ENCODE results near the gene DNAAF2. TPM values are rescaled to one million over a fixed set of nuclear protein-coding genes. Genes with fewer than 3 reads are reported as not detected.
"Not testable (repeated sequence)": the region's sequence is repeated elsewhere in the genome, so short reads cannot be mapped to it uniquely, and the experiment has no call there.

Gene DNAAF2
- total and polyA plus RNA-seq, 4 donors = 4.4 to 12.3 (median 9.9) TPM

DNA sequence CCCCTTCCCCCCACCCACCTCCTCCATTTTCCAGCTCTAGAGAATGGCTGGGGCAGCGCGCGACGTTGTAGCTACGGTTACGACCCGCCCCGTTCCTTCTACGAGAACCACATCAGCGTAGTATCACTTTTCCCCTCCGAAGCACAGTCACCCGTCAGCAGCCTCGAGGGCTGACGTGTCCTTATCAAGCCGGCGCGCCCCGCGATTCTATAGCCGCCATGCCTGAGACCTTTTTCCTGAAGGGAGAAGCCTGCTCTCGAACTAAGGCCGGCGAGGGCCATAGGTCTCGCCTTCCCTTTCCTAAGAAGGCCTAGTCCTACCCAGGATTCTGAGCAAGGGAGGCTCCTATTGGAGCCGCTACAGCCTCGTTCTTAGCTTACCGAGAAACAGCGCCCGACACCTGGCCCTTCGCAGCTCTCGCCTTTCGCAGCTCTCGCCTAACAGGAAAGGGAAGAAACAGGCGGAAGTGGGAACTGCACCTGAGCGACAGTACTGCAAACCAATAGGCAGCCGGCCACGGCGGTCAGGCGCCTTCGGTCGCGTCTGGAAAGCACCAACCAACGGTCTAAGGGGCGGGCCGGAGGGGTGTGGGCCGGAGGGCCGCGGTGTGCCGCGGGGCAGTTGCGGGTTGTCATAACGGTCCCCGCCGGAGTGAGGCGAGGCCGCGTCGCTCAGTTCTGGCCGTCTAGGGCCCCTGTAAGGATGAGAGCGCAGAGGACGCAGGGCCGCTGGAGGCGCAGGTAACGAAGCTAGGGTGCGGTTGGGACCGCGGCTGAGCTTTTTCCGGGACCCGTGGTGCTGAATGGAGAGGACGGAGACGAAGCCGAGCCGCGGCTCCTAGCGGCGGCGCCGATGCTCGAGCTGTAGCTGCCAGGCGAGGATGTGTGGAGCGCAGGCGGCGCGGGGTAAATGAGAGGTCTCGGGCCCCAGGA lies 14.6 kb downstream of the DNAAF2 start, which contains the start of the genes MGAT2 and RPL36AL:
Gene MGAT2, plus strand, starts transcription at position 618 of the 932 bp plus-strand sequence. CDS start 470 bp downstream, outside the sequence.
Gene RPL36AL, minus strand, starts transcription at position 445 of the 932 bp plus-strand sequence. CDS start 1,522 bp downstream, outside the sequence.
- Histone ChIP-seq H3K9me3 (ENCODE audit: control insufficient read depth in 4 of 4, insufficient read depth in 3 of 4, low read length in 3 of 4) (no peaks in the 10 kb centered on the region), H3K4me1 (ENCODE audit: control insufficient read depth in 5 of 5, insufficient read depth in 5 of 5, low read length in 5 of 5) (peaks cover 4 to 33% (median 11%) of the 10 kb centered on the region in 5 donors), H3K36me3 (ENCODE audit: control insufficient read depth in 4 of 4, insufficient read depth in 4 of 4, low read length in 4 of 4) (peaks cover 4 to 18% (median 11%) of the 10 kb centered on the region in 4 donors), H3K9ac (ENCODE audit: insufficient read depth in 1 of 2, low read length in 2 of 2) (peak within 1 kb of the TSS; percentile 75 to 95), H3K4me3 (peak within 1 kb of the TSS; percentile 94), H3K27ac (ENCODE audit: low read depth in 1 of 2, low read length in 1 of 2) (peak within 1 kb of the TSS; percentile 96 to 97), H3K27me3 (ENCODE audit: control insufficient read depth in 3 of 3, insufficient read depth in 3 of 3, low read length in 2 of 3) (no peaks in the 10 kb centered on the region)
- 0 to 1% methylated on average over 80 to 85 of the region's 85 CpGs for WGBS, 2 donors
- TF ChIP-seq, protein P1, sequence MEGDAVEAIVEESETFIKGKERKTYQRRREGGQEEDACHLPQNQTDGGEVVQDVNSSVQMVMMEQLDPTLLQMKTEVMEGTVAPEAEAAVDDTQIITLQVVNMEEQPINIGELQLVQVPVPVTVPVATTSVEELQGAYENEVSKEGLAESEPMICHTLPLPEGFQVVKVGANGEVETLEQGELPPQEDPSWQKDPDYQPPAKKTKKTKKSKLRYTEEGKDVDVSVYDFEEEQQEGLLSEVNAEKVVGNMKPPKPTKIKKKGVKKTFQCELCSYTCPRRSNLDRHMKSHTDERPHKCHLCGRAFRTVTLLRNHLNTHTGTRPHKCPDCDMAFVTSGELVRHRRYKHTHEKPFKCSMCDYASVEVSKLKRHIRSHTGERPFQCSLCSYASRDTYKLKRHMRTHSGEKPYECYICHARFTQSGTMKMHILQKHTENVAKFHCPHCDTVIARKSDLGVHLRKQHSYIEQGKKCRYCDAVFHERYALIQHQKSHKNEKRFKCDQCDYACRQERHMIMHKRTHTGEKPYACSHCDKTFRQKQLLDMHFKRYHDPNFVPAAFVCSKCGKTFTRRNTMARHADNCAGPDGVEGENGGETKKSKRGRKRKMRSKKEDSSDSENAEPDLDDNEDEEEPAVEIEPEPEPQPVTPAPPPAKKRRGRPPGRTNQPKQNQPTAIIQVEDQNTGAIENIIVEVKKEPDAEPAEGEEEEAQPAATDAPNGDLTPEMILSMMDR (IDR thresholded peaks at IDR 0.05; ENCODE audit: control extremely low read depth, extremely low read depth) = no peak
- DNase-seq (peak; percentile 99), ATAC-seq (ENCODE audit: insufficient read depth, low FRiP score) (peak; percentile 98)

DNA sequence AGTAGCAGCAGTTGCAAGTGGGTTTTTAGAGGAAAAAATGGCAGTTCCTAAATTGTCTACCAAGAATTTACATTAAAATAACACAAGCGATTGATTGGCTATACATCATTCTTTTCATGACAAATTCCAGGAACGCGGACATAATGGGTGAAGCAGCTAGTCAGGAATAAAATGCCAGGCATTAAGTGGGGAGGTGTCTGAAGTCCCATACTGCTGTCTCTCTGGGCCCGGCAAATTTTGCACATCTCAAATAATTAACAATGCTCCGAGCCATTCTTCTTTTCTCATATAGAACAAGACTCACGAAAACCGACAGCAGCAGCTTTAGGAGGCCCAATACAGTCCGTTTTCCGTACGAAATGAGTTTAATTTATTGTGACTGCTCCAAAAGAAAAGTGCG lies 15.3 kb downstream of the DNAAF2 start:
- peak overlapping the region; percentile 94 for H3K4me3 ChIP-seq
- no peaks in the 10 kb centered on the region for H3K9me3 ChIP-seq (ENCODE audit: control insufficient read depth in 4 of 4, insufficient read depth in 3 of 4, low read length in 3 of 4)
- H3K36me3 ChIP-seq (ENCODE audit: control insufficient read depth in 4 of 4, insufficient read depth in 4 of 4, low read length in 4 of 4) = peaks cover 4 to 18% (median 11%) of the 10 kb centered on the region in 4 donors
- 1 to 2% methylated on average over 11 of the region's 11 CpGs for WGBS, 2 donors
- TF ChIP-seq, protein P1 (IDR thresholded peaks at IDR 0.05; ENCODE audit: control extremely low read depth, extremely low read depth) = no peak
- no peak for DNase-seq
- no peaks in the 10 kb centered on the region for H3K27me3 ChIP-seq (ENCODE audit: control insufficient read depth in 3 of 3, insufficient read depth in 3 of 3, low read length in 2 of 3)
- H3K9ac ChIP-seq (ENCODE audit: insufficient read depth in 1 of 2, low read length in 2 of 2) = peak overlapping the region; percentile 75 to 95
- H3K27ac ChIP-seq (ENCODE audit: low read depth in 1 of 2, low read length in 1 of 2) = peak overlapping the region; percentile 85 to 96
- peaks cover 4 to 33% (median 11%) of the 10 kb centered on the region in 5 donors for H3K4me1 ChIP-seq (ENCODE audit: control insufficient read depth in 5 of 5, insufficient read depth in 5 of 5, low read length in 5 of 5)
- no peak for ATAC-seq (ENCODE audit: insufficient read depth, low FRiP score)

DNA sequence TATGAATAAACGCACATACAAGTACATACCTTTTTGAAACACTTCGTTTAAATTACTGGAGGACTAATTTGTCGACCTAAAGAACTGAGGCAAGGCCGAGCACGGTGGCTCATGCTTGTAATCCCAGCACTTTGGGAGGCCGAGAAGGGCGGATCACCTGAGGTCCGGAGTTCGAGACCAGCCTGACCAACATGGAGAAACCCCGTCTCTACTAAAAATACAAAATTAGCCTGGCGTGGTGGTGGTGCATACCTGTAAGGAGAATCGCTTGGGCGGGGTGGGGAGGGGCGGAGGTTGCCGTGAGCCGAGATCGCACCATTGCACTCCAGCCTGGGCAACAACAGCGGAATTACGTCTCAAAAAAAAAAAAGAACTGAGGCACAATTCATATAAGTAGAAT lies 15.8 kb downstream of the DNAAF2 start:
- H3K9ac ChIP-seq (ENCODE audit: insufficient read depth in 1 of 2, low read length in 2 of 2) = peak overlapping the region; percentile 75 to 95
- ATAC-seq (ENCODE audit: insufficient read depth, low FRiP score); DNase-seq; H3K27ac ChIP-seq (ENCODE audit: low read depth in 1 of 2, low read length in 1 of 2); H3K27me3 ChIP-seq (ENCODE audit: control insufficient read depth in 3 of 3, insufficient read depth in 3 of 3, low read length in 2 of 3); H3K9me3 ChIP-seq (ENCODE audit: control insufficient read depth in 4 of 4, insufficient read depth in 3 of 4, low read length in 3 of 4): not testable (repeated sequence)
- 71 to 84% methylated on average over 19 of the region's 19 CpGs for WGBS, 2 donors
- peaks cover 4 to 18% (median 11%) of the 10 kb centered on the region in 4 donors for H3K36me3 ChIP-seq (ENCODE audit: control insufficient read depth in 4 of 4, insufficient read depth in 4 of 4, low read length in 4 of 4)
- H3K4me3 ChIP-seq = peak overlapping the region; percentile 94
- peaks cover 4 to 33% (median 11%) of the 10 kb centered on the region in 5 donors for H3K4me1 ChIP-seq (ENCODE audit: control insufficient read depth in 5 of 5, insufficient read depth in 5 of 5, low read length in 5 of 5)

Data from lung (tissue), 12 donors.